ENCODE results near the gene SSBP2. TPM values are rescaled to one million over a fixed set of nuclear protein-coding genes. Genes with fewer than 3 reads are reported as not detected.

SSBP2 gene
- total RNA-seq, result 10 to 100 TPM; 28.1 to 30.3 TPM

DNA sequence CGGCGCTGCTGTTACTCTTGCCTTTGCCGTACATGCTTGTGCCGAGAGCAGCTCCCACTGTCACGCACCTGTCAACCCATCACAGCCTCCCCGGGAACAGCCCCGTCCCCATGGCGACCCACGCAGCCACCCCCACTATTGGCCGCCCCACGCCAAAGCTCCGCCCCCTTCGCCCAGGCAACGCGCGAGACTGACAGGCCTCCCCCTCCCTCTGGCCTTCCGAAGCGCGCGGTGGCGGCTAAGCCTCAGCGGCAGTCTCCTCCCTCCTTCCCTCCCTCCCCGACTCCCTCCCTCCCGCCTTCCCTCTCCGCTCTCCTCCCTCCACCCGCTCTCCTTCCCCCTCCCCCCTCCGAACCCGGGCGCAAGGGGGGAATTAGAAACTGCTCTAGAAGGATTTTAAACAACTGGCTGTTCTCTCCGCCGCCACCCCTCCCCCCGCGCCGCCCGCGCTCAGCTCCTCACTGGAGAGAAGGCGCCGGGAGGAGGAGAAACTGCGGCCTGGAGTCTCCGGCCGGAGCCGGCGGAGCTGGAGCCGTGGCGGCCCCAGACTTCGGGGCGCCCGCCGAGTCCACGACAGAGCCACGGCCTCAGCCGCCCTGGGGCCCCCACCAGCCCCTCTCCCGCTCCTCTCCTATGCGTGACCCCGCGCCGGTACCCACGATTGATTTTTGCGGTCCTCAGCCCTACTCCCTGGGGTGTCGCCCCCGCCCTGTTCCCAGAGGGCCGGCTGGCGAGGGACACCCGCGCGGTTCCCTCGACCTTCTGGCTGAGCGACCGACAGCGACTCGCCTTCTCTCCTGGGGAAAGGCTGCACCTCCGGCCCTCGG, at the start of gene SSBP2:
SSBP2 (minus strand) TSS at position 89 of the 827 bp plus-strand sequence; CDS start at position 34, 55 bp downstream.
- ChIA-PET POLR2A (interaction anchor here (0.6 to 6.0 kb wide), 34 partner anchors 9 to 1097 kb away, joined by 3 to 280 read pairs (median 4); partner anchors contain the start of genes ATG10, RPS23 and ZCCHC9), CTCF (interaction anchor here (0.7 to 2.8 kb wide), 10 partner anchors 28 to 414 kb away, joined by 3 to 54 read pairs (median 4); no protein-coding TSS in a partner anchor)
- H3K4me1 Mint-ChIP-seq, result peaks cover 22% of the 10 kb centered on the region

DNA sequence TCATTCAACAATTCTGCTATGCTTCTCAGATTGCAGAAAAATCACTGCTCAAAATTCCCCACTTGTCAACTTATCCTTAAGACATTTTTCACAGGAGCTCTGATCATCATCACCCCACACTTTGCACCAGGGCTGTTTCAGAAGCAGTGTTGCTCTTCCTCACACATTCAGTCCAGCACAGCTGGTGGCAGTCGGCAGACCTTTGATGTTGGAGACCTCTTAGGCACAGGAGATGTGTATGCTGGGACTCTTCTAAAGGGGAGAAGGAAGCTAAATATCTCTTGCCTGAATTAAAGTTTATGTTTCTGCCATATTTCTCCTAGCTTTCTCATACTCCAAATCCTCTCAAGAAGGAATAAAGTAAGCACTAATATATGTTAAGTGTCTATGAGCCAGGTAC, 44.8 kb upstream of the SSBP2 start:
- no peaks in the 10 kb centered on the region for H3K4me1 Mint-ChIP-seq
- H3K27ac Mint-ChIP-seq, result no peak overlapping the region
- peaks cover 3% of the 10 kb centered on the region for H3K27me3 Mint-ChIP-seq
- H3K9me3 Mint-ChIP-seq, result no peaks in the 10 kb centered on the region
- no peaks in the 10 kb centered on the region for H3K36me3 Mint-ChIP-seq (ENCODE audit: low read depth)
- ChIA-PET CTCF (no interaction called here), POLR2A (no interaction called here)
- no peak overlapping the region for H3K4me3 Mint-ChIP-seq
- no peak for DNase-seq

More for the DNA sequence above, at the start of gene SSBP2:
- H3K36me3 Mint-ChIP-seq (ENCODE audit: low read depth), result peaks cover 2% of the 10 kb centered on the region
- H3K4me3 Mint-ChIP-seq, result peak within 1 kb of the TSS; percentile 87
- H3K27me3 Mint-ChIP-seq, result peaks cover 24% of the 10 kb centered on the region
- peak within 1 kb of the TSS; percentile 87 for H3K27ac Mint-ChIP-seq
- H3K9me3 Mint-ChIP-seq, result no peaks in the 10 kb centered on the region
- peak; percentile 99 for DNase-seq

GRCh38 chr5:81794226-81794625, 43.3 kb upstream of the SSBP2 start:
- ChIA-PET POLR2A (no interaction called here), CTCF (no interaction called here)
- H3K4me1 Mint-ChIP-seq, result no peaks in the 10 kb centered on the region
- H3K27me3 Mint-ChIP-seq, result peaks cover 3% of the 10 kb centered on the region
- no peaks in the 10 kb centered on the region for H3K36me3 Mint-ChIP-seq (ENCODE audit: low read depth)
- H3K27ac Mint-ChIP-seq, result no peak overlapping the region
- no peak overlapping the region for H3K4me3 Mint-ChIP-seq
- no peaks in the 10 kb centered on the region for H3K9me3 Mint-ChIP-seq
- no peak for DNase-seq

- Mint-ChIP-seq H3K27me3 (peaks cover 3% of the 10 kb centered on the region), H3K36me3 (ENCODE audit: low read depth) (no peaks in the 10 kb centered on the region), H3K4me1 (no peaks in the 10 kb centered on the region), H3K4me3 (no peak overlapping the region), H3K9me3 (no peaks in the 10 kb centered on the region), H3K27ac (no peak overlapping the region)
- ChIA-PET CTCF (interaction anchor here (1.2 kb wide), 1 partner anchor 8 kb away, joined by 3 read pairs; no protein-coding TSS in a partner anchor), POLR2A (no interaction called here)
- no peak for DNase-seq
Observed at GRCh38 chr5:81790336-81790735, 39.4 kb upstream of the SSBP2 start.

GRCh38 chr5:81789033-81789432, 38.1 kb upstream of the SSBP2 start:
- ChIA-PET CTCF (no interaction called here), POLR2A (interaction anchor here (1.7 kb wide), 2 partner anchors 10 to 38 kb away, joined by 4 to 5 read pairs; partner anchors contain the start of gene SSBP2)
- Mint-ChIP-seq H3K4me3 (no peak overlapping the region), H3K4me1 (no peaks in the 10 kb centered on the region), H3K27me3 (peaks cover 3% of the 10 kb centered on the region), H3K27ac (no peak overlapping the region), H3K9me3 (no peaks in the 10 kb centered on the region), H3K36me3 (ENCODE audit: low read depth) (no peaks in the 10 kb centered on the region)
- no peak for DNase-seq

- Mint-ChIP-seq H3K9me3 (no peaks in the 10 kb centered on the region), H3K27me3 (no peaks in the 10 kb centered on the region), H3K4me1 (no peaks in the 10 kb centered on the region), H3K36me3 (ENCODE audit: low read depth) (no peaks in the 10 kb centered on the region), H3K27ac (no peak overlapping the region), H3K4me3 (no peak overlapping the region)
- ChIA-PET POLR2A (interaction anchor here (1.7 kb wide), 2 partner anchors 9 to 37 kb away, joined by 4 to 5 read pairs; partner anchors contain the start of gene SSBP2), CTCF (no interaction called here)
- no peak for DNase-seq
Observed at GRCh38 chr5:81788329-81788728, 37.4 kb upstream of the SSBP2 start.

- Mint-ChIP-seq H3K4me3 (no peak overlapping the region), H3K27ac (no peak overlapping the region), H3K36me3 (ENCODE audit: low read depth) (no peaks in the 10 kb centered on the region), H3K4me1 (no peaks in the 10 kb centered on the region), H3K9me3 (no peaks in the 10 kb centered on the region), H3K27me3 (no peaks in the 10 kb centered on the region)
- DNase-seq, result no peak
- POLR2A ChIA-PET, result interaction anchor here (1.7 kb wide), 2 partner anchors 8 to 37 kb away, joined by 4 to 5 read pairs; partner anchors contain the start of gene SSBP2
- CTCF ChIA-PET, result no interaction called here
Observed at GRCh38 chr5:81787474-81788242, 36.8 kb upstream of the SSBP2 start.

DNA sequence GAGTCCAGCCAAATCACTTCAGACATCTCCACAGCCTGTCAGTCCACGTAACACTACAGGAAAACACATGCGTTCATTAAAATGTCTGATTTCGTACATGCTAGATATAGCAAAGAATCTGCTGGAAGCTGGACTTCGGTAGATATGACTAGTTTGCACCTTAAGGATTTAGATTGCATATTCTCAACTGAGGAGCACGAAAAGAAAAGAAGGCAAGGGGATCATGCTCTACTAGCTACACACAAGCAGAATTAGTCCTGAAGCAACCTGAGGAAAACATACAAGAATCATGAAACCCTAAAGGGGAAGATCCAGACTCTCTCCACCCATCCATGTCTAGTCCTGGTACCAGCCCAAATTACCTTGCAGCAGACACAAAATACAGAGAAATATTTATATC, 36.1 kb upstream of the SSBP2 start:
- no peak for DNase-seq
- Mint-ChIP-seq H3K4me1 (no peaks in the 10 kb centered on the region), H3K36me3 (ENCODE audit: low read depth) (no peaks in the 10 kb centered on the region), H3K9me3 (no peaks in the 10 kb centered on the region), H3K4me3 (no peak overlapping the region), H3K27me3 (no peaks in the 10 kb centered on the region), H3K27ac (no peak overlapping the region)
- POLR2A ChIA-PET, result no interaction called here
- CTCF ChIA-PET, result no interaction called here

GRCh38 chr5:81786496-81786895, 35.6 kb upstream of the SSBP2 start:
- Mint-ChIP-seq H3K4me3 (no peak overlapping the region), H3K27me3 (no peaks in the 10 kb centered on the region), H3K36me3 (ENCODE audit: low read depth) (no peaks in the 10 kb centered on the region), H3K9me3 (no peaks in the 10 kb centered on the region), H3K4me1 (no peaks in the 10 kb centered on the region), H3K27ac (no peak overlapping the region)
- ChIA-PET POLR2A (interaction anchor here (1.0 kb wide), 1 partner anchor 65 kb away, joined by 3 read pairs; no protein-coding TSS in a partner anchor), CTCF (no interaction called here)
- DNase-seq, result no peak

GRCh38 chr5:81785322-81785721, 34.4 kb upstream of the SSBP2 start:
- no peak overlapping the region for H3K27ac Mint-ChIP-seq
- no peak overlapping the region for H3K4me3 Mint-ChIP-seq
- no peaks in the 10 kb centered on the region for H3K9me3 Mint-ChIP-seq
- no peak for DNase-seq
- ChIA-PET POLR2A (interaction anchor here (1.0 kb wide), 1 partner anchor 66 kb away, joined by 3 read pairs; no protein-coding TSS in a partner anchor), CTCF (no interaction called here)
- no peaks in the 10 kb centered on the region for H3K4me1 Mint-ChIP-seq
- no peaks in the 10 kb centered on the region for H3K27me3 Mint-ChIP-seq
- no peaks in the 10 kb centered on the region for H3K36me3 Mint-ChIP-seq (ENCODE audit: low read depth)

GRCh38 chr5:81783401-81783800, 32.5 kb upstream of the SSBP2 start:
- DNase-seq, result no peak
- Mint-ChIP-seq H3K4me3 (no peak overlapping the region), H3K27me3 (no peaks in the 10 kb centered on the region), H3K27ac (no peak overlapping the region), H3K9me3 (peaks cover under 1% of the 10 kb centered on the region), H3K36me3 (ENCODE audit: low read depth) (peaks cover 3% of the 10 kb centered on the region), H3K4me1 (peaks cover 16% of the 10 kb centered on the region)
- POLR2A ChIA-PET, result no interaction called here
- CTCF ChIA-PET, result no interaction called here

DNA sequence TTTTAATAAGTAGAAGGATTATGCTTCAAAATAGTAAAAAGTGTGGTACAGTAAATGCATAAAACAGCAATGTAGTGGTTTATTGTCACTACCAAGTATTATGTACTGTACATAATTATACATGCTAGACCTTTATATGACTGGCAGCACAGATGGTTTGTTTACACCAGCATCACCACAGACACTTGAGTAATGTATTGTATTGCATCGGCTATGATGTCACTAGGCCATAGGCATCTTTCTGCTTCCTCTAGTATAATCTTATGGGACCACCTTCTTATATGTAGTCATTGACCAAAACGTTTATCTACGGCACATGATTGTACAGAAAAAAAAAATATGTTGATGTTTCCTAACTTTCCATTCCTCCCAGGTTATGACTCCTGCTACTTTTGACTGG, 31.9 kb upstream of the SSBP2 start:
- peaks cover 5% of the 10 kb centered on the region for H3K36me3 Mint-ChIP-seq (ENCODE audit: low read depth)
- no peaks in the 10 kb centered on the region for H3K27me3 Mint-ChIP-seq
- DNase-seq, result no peak
- peaks cover 3% of the 10 kb centered on the region for H3K9me3 Mint-ChIP-seq
- ChIA-PET POLR2A (no interaction called here), CTCF (no interaction called here)
- no peak overlapping the region for H3K27ac Mint-ChIP-seq
- H3K4me1 Mint-ChIP-seq, result peaks cover 19% of the 10 kb centered on the region
- no peak overlapping the region for H3K4me3 Mint-ChIP-seq

DNA sequence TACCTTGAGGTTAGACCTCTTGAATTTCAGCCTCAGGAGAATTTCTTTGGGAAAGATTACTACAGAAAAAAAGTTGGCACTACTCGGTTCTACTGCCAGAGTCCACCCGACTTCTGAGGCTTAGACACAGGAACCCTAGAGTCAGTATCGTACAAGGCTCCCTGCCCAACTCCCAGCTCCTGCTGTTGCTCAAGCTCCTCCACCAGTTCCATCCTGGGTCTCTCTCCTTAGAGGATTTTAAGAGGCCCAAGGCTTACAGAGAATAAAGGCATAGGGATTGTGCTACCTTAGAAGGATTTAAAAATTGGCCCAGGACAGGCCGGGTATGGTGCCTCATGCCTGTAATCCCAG, 29.0 kb upstream of the SSBP2 start:
- ChIA-PET POLR2A (interaction anchor here (0.6 to 2.6 kb wide), 9 partner anchors 9 to 499 kb away, joined by 3 to 47 read pairs (median 7); partner anchors contain the start of genes RPS23 and SSBP2), CTCF (interaction anchor here (0.9 to 1.2 kb wide), 3 partner anchors 17 to 58 kb away, joined by 3 to 5 read pairs (median 5); partner anchors contain the start of gene SSBP2)
- no peaks in the 10 kb centered on the region for H3K27me3 Mint-ChIP-seq
- H3K9me3 Mint-ChIP-seq, result peaks cover 3% of the 10 kb centered on the region
- no peak for DNase-seq
- H3K36me3 Mint-ChIP-seq (ENCODE audit: low read depth), result peaks cover 5% of the 10 kb centered on the region
- H3K4me3 Mint-ChIP-seq, result no peak overlapping the region
- H3K4me1 Mint-ChIP-seq, result peaks cover 19% of the 10 kb centered on the region
- H3K27ac Mint-ChIP-seq, result no peak overlapping the region

Measured in activated CD4-positive, alpha-beta memory T cell treated with anti-CD3 and anti-CD28 coated beads, Interleukin-2, amount 10 ng/mL, durations not matched to agents 7 days and 5 days (primary cell).